D721Med (cell line): ENCODE measurements around the gene MACIR.

Experiments used
- DNase-seq: peaks from one replicate; pipeline ENCODE4 v3.0.0; 2011; ENCODE audit warnings: low spot score; ENCODE audit not compliant: insufficient read length
- FAIRE-seq: peaks from 2 replicates; lab custom pipeline; 2011; peaks lifted over from hg19 to GRCh38; lab: Jason Lieb, UNC
- CTCF ChIP-seq: IDR thresholded peaks from 2 replicates; pipeline ENCODE4 v1.5.1; 2012; ENCODE audit warnings: mild to moderate bottlenecking, control low read depth; ENCODE audit not compliant: insufficient read depth; ENCODE audit errors: missing control alignments

Gene MACIR

GRCh38 chr5:103286622-103287021 is 28.1 kb downstream of the MACIR start:
- no peak for FAIRE-seq

GRCh38 chr5:103289024-103289423 is 30.5 kb downstream of the MACIR start:
- DNase-seq (no peak), FAIRE-seq (no peak)
- no peak for TF ChIP-seq CTCF

More at GRCh38 chr5:103286622-103287021, 28.1 kb downstream of the MACIR start:
- no peak for TF ChIP-seq CTCF
- DNase-seq: no peak

- FAIRE-seq (no peak), DNase-seq (no peak)
- TF ChIP-seq CTCF: no peak
Observed at GRCh38 chr5:103290846-103291245, 32.3 kb downstream of the MACIR start.

GRCh38 chr5:103291606-103292005 is 33.0 kb downstream of the MACIR start:
- no peak for FAIRE-seq
- TF ChIP-seq CTCF: no peak

GRCh38 chr5:103293099-103293498 is 34.5 kb downstream of the MACIR start:
- FAIRE-seq (no peak), DNase-seq (no peak)
- no peak for TF ChIP-seq CTCF

More at GRCh38 chr5:103291606-103292005, 33.0 kb downstream of the MACIR start:
- DNase-seq: no peak

- no peak for FAIRE-seq
Observed at GRCh38 chr5:103293719-103294118, 35.2 kb downstream of the MACIR start.

More at GRCh38 chr5:103293719-103294118, 35.2 kb downstream of the MACIR start:
- TF ChIP-seq CTCF: no peak
- DNase-seq: no peak
